ENCODE data around the gene SHQ1.
A peak's percentile ranks its signal among the peaks of the same experiment; 100 is the strongest.

The SHQ1 gene

DNA sequence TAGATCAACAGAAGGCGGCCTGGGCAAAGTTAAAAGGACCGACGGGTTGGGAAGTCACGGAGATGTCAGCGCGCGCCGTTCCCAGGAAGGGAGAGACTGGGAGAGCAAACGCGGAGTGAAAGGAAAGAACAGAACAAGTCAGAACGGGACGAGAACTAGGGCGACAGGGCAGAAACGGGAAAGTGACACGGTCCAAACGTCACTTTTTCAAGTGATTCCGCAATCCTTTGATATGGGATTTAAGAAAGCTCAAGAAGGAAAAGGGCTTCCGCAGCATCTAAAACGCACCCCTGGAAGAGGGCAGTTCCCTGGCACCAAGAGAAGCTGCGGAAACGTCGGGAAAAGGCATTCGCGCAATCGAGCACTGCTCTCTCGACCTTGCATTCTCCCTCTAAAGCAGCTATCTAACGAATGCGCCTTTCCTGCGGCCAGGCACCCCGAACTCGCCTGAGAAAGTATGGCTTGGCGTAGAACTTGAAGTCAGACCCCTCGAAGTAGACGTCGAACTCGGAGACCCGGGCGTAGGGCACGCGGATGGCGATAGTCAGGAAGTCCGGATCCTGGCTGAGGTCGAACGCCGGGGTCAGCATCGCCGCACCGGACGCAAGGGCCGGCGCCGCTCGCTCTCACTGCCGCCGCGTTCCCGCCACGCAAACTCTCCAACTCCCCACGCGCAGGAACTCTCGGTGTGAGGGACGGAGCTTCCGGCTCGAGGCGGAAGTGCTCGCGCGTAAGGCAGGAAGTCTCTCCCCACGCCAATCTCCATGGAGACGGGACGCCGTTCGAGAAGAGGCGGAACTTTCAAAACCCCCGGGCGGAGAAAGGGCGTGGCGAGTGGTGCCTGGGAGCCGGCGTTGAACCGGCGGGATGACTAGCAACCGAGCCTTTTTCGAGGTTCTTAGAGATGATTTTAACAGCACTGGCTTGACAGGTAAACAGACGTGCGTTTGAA, at the start of gene SHQ1:
TSS of gene SHQ1 (minus strand) at position 695 of the 952 bp plus-strand sequence. CDS start at position 590, 105 bp downstream.
- DNase-seq, result peak; percentile 89

DNA sequence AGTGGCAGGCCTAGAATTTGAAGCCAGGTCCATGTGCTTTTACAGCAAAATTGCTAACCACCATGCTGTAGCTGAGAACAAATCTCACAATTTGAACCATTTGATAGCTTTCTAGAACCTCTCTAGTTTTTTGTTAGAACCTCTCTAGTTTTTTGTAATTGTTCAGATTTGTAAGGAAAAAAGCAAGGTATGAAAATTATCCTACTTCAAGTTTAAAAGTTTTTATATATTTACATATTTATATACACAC, 49.4 kb upstream of the SHQ1 start:
- DNase-seq, result no peak

DNA sequence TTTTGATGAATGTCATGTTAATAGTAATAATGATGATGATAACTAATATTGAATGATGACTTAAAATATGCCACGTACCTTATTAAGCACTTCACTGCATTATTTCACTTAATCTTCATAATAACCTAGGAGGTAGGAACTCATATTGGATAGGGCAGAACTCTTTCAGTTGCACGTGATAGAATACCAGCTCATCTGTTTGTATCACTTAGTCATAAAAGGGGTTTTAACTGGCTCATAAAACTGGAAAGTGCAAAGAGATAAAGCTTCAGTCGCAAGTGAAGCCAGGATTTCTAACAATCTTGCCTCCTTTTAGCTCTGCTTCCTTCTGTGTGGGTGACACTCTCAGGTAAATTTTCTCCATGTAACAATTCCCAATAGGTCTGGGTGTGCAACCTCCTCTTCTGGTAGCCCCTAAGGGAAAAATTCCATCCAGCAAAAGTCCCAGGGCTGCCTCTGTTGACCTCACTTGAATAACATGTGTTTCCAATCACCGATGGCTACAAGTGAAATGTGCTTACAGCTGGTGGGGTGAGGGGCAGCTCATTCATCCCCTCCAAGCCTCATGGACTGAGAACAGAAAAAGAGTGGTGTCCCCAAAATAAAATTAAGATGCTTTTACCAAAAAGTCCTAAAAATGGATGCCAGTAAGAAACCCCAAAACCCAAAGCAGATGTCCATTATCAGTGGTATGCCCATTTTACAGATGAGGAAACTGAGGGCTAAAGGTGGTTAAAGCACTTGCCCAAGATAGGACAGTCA, 48.9 kb upstream of the SHQ1 start:
- no peak for DNase-seq

DNA sequence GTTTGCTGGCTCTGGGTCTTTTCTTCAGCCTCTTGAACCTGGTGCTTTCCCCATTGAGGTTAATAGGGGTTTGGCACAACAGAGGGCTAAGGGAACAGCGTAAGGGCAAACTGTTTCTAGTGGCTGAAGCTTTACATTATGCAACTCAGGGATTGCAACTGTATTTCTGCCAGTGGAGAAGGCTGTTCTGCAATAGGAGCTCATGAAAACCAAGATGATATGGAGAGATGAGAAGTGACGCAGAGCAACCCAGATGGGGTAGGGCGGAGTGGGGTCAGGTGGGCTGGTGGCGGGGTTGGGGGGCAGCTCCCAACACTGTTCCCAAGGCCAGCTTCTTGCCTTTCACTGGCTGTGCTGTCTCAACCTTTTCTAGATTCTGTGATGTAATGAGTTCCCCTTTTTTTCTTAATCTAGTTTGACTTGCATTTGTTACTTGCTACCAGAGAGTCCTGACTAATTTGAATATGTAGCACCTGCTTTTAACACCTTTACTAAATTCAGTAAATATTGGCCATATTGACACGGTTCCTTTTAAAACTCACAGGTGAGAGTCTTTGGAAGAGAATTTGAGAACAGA, 46.8 kb upstream of the SHQ1 start:
- no peak for DNase-seq

GRCh38 chr3:72892870-72893269, 44.6 kb upstream of the SHQ1 start:
- DNase-seq, result no peak

DNA sequence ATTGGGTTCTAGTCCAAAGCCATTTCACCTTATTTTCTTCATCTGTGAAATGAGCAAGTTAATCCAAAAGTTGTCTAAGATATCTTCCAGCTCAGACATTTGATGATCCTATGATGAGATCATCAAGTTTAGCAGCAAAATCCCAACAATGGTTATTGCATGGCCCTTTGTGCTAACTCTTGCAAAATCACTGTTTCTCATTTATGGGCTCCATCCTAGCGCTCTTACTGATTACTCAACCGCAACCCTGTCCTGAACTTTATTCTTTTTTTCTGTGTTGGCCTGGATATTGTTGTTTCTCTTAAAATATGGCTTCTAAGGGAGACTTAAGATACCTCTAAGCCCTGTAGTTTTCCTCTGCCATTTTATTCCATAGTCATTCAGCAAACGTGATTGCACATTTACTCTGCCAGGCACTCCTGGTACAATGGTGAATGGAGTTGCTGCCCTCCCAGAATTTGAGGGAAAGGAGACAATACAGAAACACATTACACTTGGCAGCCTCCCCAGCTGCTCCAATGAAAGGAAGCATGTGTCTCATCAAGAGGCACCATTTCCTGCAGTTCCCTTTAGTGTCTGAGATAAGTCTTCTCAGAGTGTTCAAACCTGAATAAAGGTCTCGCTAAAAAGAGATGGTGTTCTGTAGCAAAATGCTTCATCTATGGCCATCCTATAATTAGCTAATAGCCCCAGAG, 44.0 kb upstream of the SHQ1 start:
- DNase-seq, result no peak

- DNase-seq, result no peak
Measured at GRCh38 chr3:72891053-72891855, 43.0 kb upstream of the SHQ1 start.

DNA sequence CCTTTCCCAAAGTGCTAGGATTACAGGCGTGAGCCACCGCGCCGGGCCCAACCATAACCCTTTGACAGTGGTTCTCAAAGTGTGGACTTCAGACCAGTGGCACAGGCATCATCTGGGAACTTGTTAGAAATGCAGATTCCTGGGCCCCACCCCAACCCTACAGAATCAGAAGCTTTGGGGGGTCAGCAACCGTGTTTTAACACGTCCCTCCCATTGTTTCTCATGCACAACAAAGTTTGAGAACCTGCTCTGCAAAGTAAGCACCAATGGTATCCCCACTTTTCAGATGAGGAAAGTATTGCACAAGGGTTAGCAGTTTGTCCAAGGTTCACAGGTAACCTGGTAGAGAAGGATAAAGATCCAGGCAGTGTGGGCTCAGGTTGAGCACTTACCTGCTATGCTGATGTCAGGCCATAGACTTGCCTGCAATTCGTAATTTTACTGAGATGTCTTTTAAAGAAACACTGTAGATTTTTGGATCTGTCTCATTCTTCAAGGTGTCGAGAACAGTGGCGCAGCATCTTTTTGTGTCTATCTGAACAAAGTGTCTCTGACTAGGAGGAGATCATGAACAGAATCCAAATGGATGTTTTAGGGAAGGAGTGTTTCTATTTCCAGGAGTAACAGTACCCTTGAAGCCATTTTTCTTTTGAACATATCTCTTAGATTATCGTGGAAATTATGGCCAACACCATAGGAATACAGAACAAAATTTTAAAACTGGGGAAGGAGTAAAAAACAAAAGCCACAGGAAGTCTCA, 42.1 kb upstream of the SHQ1 start:
- DNase-seq, result no peak

DNA sequence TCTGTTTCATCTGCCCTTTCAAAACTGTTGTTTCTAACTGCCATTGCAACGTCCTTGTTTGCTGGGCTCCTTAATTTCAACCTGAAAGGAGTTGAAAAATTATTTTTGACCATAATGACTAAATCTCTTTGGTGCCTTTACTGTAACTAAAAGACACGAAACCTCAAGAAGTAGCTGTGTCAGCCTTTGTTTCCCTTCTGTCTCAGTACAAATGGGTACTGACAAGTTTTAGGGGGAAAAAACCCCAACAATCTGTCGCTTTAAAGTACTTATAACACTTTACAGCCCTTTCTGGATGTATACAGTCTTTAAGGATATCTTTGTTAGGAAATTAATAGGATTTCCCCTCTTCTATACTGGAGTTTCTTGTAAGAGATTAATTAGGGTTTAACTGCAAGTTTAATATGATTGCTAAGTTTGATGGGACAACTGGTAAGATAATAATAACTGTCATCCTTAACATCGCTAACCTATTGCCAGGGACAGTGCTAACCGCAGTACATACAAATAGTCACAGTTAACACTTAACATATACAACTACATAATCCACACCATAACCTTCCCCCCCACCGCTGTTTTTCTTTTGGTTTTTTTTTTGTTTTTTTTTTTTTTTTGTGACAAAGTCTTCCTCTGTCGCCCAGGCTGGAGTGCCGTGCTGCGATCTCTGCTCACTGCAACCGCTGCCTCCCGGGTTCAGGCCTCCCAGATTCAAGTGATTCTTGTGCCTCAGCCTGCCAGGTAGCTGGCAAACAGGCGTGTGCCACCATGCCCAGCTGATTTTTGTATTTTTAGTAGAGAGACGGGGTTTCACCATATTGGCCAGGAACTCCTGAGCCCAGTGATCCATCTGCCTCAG, 41.3 kb upstream of the SHQ1 start:
- no peak for DNase-seq

- DNase-seq, result no peak
Measured at GRCh38 chr3:72888546-72889309, 40.5 kb upstream of the SHQ1 start.

- DNase-seq, result peak; percentile 23
Measured at GRCh38 chr3:72887705-72888545, 39.7 kb upstream of the SHQ1 start, which contains the start of gene GXYLT2. Gene GXYLT2 (plus strand): TSS chr3:72888046. CDS start chr3:72888234, 188 bp downstream.

DNA sequence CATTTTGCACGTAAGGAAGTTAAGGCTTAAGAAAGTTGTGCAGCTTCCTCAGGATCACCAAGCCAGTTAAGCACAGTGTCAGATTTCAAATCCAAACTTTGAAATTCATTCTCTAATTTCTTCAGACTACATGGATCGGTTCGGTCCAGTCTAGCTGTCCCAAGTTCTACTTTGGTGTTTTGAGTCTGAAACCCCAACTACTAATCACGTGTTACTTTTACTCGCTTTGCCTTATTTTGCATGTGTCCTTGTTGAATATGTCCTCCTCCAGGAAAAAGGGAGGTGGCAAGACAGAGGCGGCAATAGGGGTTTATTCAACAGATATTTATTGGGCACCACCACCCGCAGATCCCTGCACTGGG, 39.1 kb upstream of the SHQ1 start:
- DNase-seq, result no peak

GRCh38 chr3:72872183-72872582, 23.9 kb upstream of the SHQ1 start:
- DNase-seq, result no peak

GRCh38 chr3:72862314-72863090, 14.3 kb upstream of the SHQ1 start:
- DNase-seq, result no peak

- no peak for DNase-seq
Measured at GRCh38 chr3:72860846-72861245, 12.6 kb upstream of the SHQ1 start.

GRCh38 chr3:72860053-72860452, 11.8 kb upstream of the SHQ1 start:
- no peak for DNase-seq

GRCh38 chr3:72855001-72855400, 6.8 kb upstream of the SHQ1 start:
- no peak for DNase-seq

DNA sequence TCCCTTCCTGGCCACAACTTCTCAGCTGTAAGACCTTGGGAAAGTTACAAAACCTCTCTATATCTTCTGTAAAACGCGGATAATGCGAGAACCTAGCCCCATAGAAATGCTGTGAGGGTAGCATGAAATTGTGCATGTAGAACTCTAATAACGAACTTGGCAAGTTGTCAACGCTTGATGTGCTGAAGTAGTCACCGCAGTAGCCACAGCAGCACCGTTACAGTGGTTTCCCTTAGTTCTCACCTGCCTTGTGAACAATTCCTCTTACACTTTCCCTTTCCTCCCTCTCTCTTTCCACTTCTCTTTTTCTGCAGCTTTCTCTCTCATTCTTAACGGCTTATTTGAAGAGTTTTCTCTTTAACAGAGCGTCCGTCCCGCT, 447 bp upstream of the SHQ1 start:
- DNase-seq, result no peak
